IMR-90 (cell line): ENCODE measurements around the gene GABARAPL1. TPM values are rescaled to one million over a fixed set of nuclear protein-coding genes. Genes with fewer than 3 reads are reported as not detected.

Experiments
- ATAC-seq: fragments of 200-7000 bp; cut with Tn5 transposase; 2 replicates; pipeline ENCODE4 v1.9.1; 2020; ENCODE audit warnings: low read depth, mild to moderate bottlenecking, moderate library complexity
- BruUV-seq: library from RNA; stranded (reverse); fragments of 400-500 nt; replicated peaks from 2 replicates; lab custom pipeline; 2021; lab: Mats Ljungman, UMichigan
- CTCF ChIA-PET: fragments of 300-600 bp; formaldehyde crosslinking; extraction: SDS; loops from one replicate; lab custom pipeline; 2021; ENCODE audit warnings: antibody characterized with exemption; lab: Yijun Ruan, JAX
- POLR2A ChIA-PET: fragments of 300-600 bp; sonication (Branson Sonifier 250); formaldehyde crosslinking; loops from one replicate; lab custom pipeline; 2022; ENCODE audit warnings: antibody characterized with exemption; ENCODE audit not compliant: unreplicated experiment; lab: Charles Lee
- DNase-seq: peaks from one replicate; pipeline ENCODE4 v3.0.0; 2013
- H2AFZ ChIP-seq: replicated peaks from 2 replicates; pipeline ENCODE3; 2013; ENCODE audit warnings: low read length, mild to moderate bottlenecking; ENCODE audit not compliant: poor library complexity
- H2AK5ac ChIP-seq: 2 replicates; pipeline ENCODE4 v1.6.1; 2013; ENCODE audit warnings: low read depth, low read length, inconsistent platforms
- H2AK9ac ChIP-seq: replicated peaks from 2 replicates; pipeline ENCODE3; 2013; ENCODE audit warnings: mild to moderate bottlenecking, low read depth, low read length, moderate library complexity; ENCODE audit not compliant: poor library complexity
- H2BK120ac ChIP-seq: 2 replicates; pipeline ENCODE4 v1.6.1; 2013; ENCODE audit warnings: low read depth, low read length, inconsistent platforms
- H2BK15ac ChIP-seq: 3 replicates; pipeline ENCODE4 v1.6.1; 2013; ENCODE audit warnings: low read depth, low read length, inconsistent platforms
- H2BK20ac ChIP-seq: 2 replicates; pipeline ENCODE4 v1.6.1; 2013; ENCODE audit warnings: low read depth, mild to moderate bottlenecking, inconsistent platforms, low read length, moderate library complexity
- H2BK5ac ChIP-seq: 2 replicates; pipeline ENCODE4 v1.6.1; 2013; ENCODE audit warnings: mild to moderate bottlenecking, low read depth, low read length, inconsistent platforms; ENCODE audit not compliant: poor library complexity, severe bottlenecking
- H3K14ac ChIP-seq: replicated peaks from 2 replicates; pipeline ENCODE4 v1.6.1; 2013; ENCODE audit warnings: low read depth, low read length, inconsistent platforms
- H3K18ac ChIP-seq: 2 replicates; pipeline ENCODE4 v1.6.1; 2013; ENCODE audit warnings: low read depth, low read length, control low read depth
- H3K23ac ChIP-seq: 2 replicates; pipeline ENCODE4 v1.6.1; 2013; ENCODE audit warnings: low read depth, low read length, inconsistent platforms
- H3K27ac ChIP-seq: 2 replicates; pipeline ENCODE4 v1.5.1; 2013; ENCODE audit warnings: mild to moderate bottlenecking, control low read depth, low read length; ENCODE audit not compliant: insufficient read depth
- H3K27me3 ChIP-seq: 2 replicates; pipeline ENCODE4 v1.6.1; 2013; ENCODE audit warnings: low read length; ENCODE audit not compliant: control insufficient read depth, insufficient read depth
- H3K36me3 ChIP-seq: 2 replicates; pipeline ENCODE4 v1.6.1; 2013; ENCODE audit warnings: low read length, mixed read lengths; ENCODE audit not compliant: control insufficient read depth, insufficient read depth
- H3K4ac ChIP-seq: 2 replicates; pipeline ENCODE4 v1.6.1; 2013; ENCODE audit warnings: low read depth, low read length, inconsistent platforms
- H3K4me1 ChIP-seq: 2 replicates; pipeline ENCODE4 v1.6.1; 2013; ENCODE audit warnings: low read length, mixed read lengths; ENCODE audit not compliant: control insufficient read depth, insufficient read depth
- H3K4me2 ChIP-seq: 2 replicates; pipeline ENCODE4 v1.6.1; 2013; ENCODE audit warnings: low read depth, mild to moderate bottlenecking, control low read depth, low read length, moderate library complexity
- H3K4me3 ChIP-seq: 2 replicates; pipeline ENCODE4 v1.5.1; 2013; ENCODE audit warnings: low read depth, mild to moderate bottlenecking, control low read depth, low read length, moderate library complexity; ENCODE audit not compliant: insufficient read depth
- H3K56ac ChIP-seq: 2 replicates; pipeline ENCODE4 v1.6.1; 2013; ENCODE audit warnings: low read length, inconsistent platforms; ENCODE audit not compliant: insufficient read depth; ENCODE audit errors: extremely low read depth
- H3K79me1 ChIP-seq, 2 experiments: 2 replicates each; pipeline ENCODE4 v1.6.1; 2013; ENCODE audit warnings: low read length in 2 of 2, inconsistent platforms in 1 of 2, low read depth in 1 of 2
- H3K9ac ChIP-seq: 2 replicates; pipeline ENCODE4 v1.6.1; 2013; ENCODE audit warnings: low read depth, low read length, control low read depth
- H3K9me1 ChIP-seq: 2 replicates; pipeline ENCODE4 v1.6.1; 2013; ENCODE audit warnings: low read length, inconsistent platforms; ENCODE audit not compliant: insufficient read depth
- H3K9me3 ChIP-seq: 2 replicates; pipeline ENCODE4 v1.6.1; 2013; ENCODE audit warnings: low read length; ENCODE audit not compliant: control insufficient read depth, insufficient read depth
- H4K20me1 ChIP-seq: 2 replicates; pipeline ENCODE4 v1.6.1; 2013; ENCODE audit warnings: low read length, inconsistent platforms; ENCODE audit not compliant: insufficient read depth
- H4K5ac ChIP-seq: 2 replicates; pipeline ENCODE4 v1.6.1; 2013; ENCODE audit warnings: mild to moderate bottlenecking, low read depth, low read length, control low read depth
- H4K8ac ChIP-seq, 2 experiments: 2 replicates each; pipeline ENCODE4 v1.6.1; 2013; ENCODE audit warnings: low read depth in 2 of 2, low read length in 2 of 2, control low read depth in 1 of 2, inconsistent platforms in 1 of 2
- H4K91ac ChIP-seq: 2 replicates; pipeline ENCODE4 v1.6.1; 2013; ENCODE audit warnings: low read depth, low read length, inconsistent platforms; ENCODE audit not compliant: insufficient read depth
- BHLHE40 ChIP-seq: fragments of 150-350 bp; IDR thresholded peaks from 2 replicates; pipeline ENCODE4 v1.6.1; 2016; ENCODE audit warnings: mild to moderate bottlenecking, low read depth, low read length
- CEBPB ChIP-seq: IDR thresholded peaks from 2 replicates; pipeline ENCODE4 v1.6.1; 2012; ENCODE audit warnings: low read depth, low read length, improper control_type of control experiment
- CHD1 ChIP-seq: IDR thresholded peaks from 2 replicates; pipeline ENCODE4 v1.6.1; 2012; ENCODE audit warnings: low read depth, low read length, improper control_type of control experiment
- CTCF ChIP-seq: conservative IDR thresholded peaks from 2 replicates; pipeline ENCODE4 v1.5.1; 2012; ENCODE audit warnings: mild to moderate bottlenecking, low read depth, low read length, improper control_type of control experiment
- MAFK ChIP-seq: IDR thresholded peaks from 2 replicates; pipeline ENCODE4 v1.6.1; 2012; ENCODE audit warnings: low read depth, low read length, improper control_type of control experiment
- MAZ ChIP-seq: IDR thresholded peaks from 2 replicates; pipeline ENCODE4 v1.6.1; 2012; ENCODE audit warnings: low read depth, mild to moderate bottlenecking, low read length, improper control_type of control experiment, moderate library complexity, borderline replicate concordance
- MXI1 ChIP-seq: IDR thresholded peaks from 2 replicates; pipeline ENCODE4 v1.6.1; 2012; ENCODE audit warnings: low read depth, mild to moderate bottlenecking, low read length, moderate library complexity, borderline replicate concordance
- NFE2L2 ChIP-seq: fragments of 150-350 bp; IDR thresholded peaks from 2 replicates; pipeline ENCODE4 v1.6.1; 2016; ENCODE audit warnings: low read depth, mild to moderate bottlenecking, low read length
- POLR2A ChIP-seq: IDR thresholded peaks from 2 replicates; pipeline ENCODE4 v1.6.1; 2012; ENCODE audit warnings: mild to moderate bottlenecking, low read depth, low read length
- RCOR1 ChIP-seq: IDR thresholded peaks from 2 replicates; pipeline ENCODE4 v1.6.1; 2012; ENCODE audit warnings: mild to moderate bottlenecking, low read length, improper control_type of control experiment; ENCODE audit not compliant: insufficient replicate concordance
- USF2 ChIP-seq: fragments of 150-350 bp; IDR thresholded peaks from 2 replicates; pipeline ENCODE4 v1.6.1; 2017; ENCODE audit warnings: mild to moderate bottlenecking, antibody characterized with exemption, low read length, low read depth
- WGBS, 2 experiments: methylation state at CpG; one replicate each; pipeline versions ENCODE4 v1.1.5 to v1.1.7; 2013; ENCODE audit warnings: missing lambda C conversion rate in 2 of 2; ENCODE audit not compliant: insufficient read length in 1 of 2; ENCODE audit errors: extremely low coverage in 2 of 2; 5-methylcytosine and 5-hydroxymethylcytosine counted together
- dilution Hi-C: fragments of 300-500 bp; cut with HindIII; formaldehyde crosslinking; loops from one replicate; pipeline ENCODE4 v1.14.3; 2018; ENCODE audit warnings: low sequenced_read_pairs; ENCODE audit not compliant: unreplicated experiment
- in situ Hi-C: fragments of 300-500 bp; cut with MboI; formaldehyde crosslinking; loops from 3 replicates; pipeline ENCODE4 v1.14.3; 2019; ENCODE audit warnings: low sequenced_read_pairs, inconsistent platforms, mixed read lengths
- intact Hi-C: fragments of 100-400 bp; cut with micrococcal nuclease; formaldehyde crosslinking; loops from 2 replicates; pipeline ENCODE4 v1.10.0; 2022
- polyA plus RNA-seq, 3 experiments: library from polyadenylated mRNA; depleted of rRNA; stranded (reverse); fragments of >200 nt; gene quantifications; 2 replicates each; pipeline ENCODE4 v1.2.3, GENCODE V29; 2012; ENCODE audit warnings: low replicate concordance in 1 of 3
- total RNA-seq: library from RNA; depleted of rRNA; stranded (reverse); fragments of >200 nt; gene quantifications from 2 replicates; pipeline ENCODE4 v1.2.3, GENCODE V29; 2012

The GABARAPL1 gene
- total and polyA plus RNA-seq, 2 of the 4 experiments (the other 2 are of a cell fraction) = 51.6 to 93.6 TPM

- Histone ChIP-seq H2AFZ (no peak overlapping the region), H2BK120ac (no peak overlapping the region), H3K36me3 (peaks cover 3% of the 10 kb centered on the region), H2BK15ac (no peak overlapping the region), H3K4me3 (no peak overlapping the region), H3K9me1 (no peaks in the 10 kb centered on the region), H3K79me1 (no peaks in the 10 kb centered on the region), H2AK5ac (no peak overlapping the region), H2AK9ac (no peak overlapping the region), H3K14ac (no peak overlapping the region), H3K27ac (no peak overlapping the region), H2BK5ac (no peak overlapping the region), H4K91ac (no peak overlapping the region), H3K18ac (no peak overlapping the region), H3K4me2 (peak overlapping the region; percentile 34; the same call in 1 of the 2 replicates), H4K5ac (no peak overlapping the region), H3K9me3 (no peaks in the 10 kb centered on the region), H3K23ac (no peak overlapping the region), H4K20me1 (no peaks in the 10 kb centered on the region), H3K4me1 (peaks cover under 1% of the 10 kb centered on the region; the same call in 1 of the 2 replicates), H2BK20ac (no peak overlapping the region), H3K9ac (no peak overlapping the region), H3K4ac (no peak overlapping the region), H3K56ac (no peak overlapping the region), H3K27me3 (no peaks in the 10 kb centered on the region; the same call in 1 of the 2 replicates), H4K8ac (no peak overlapping the region)
- CTCF ChIA-PET = no interaction called here
- dilution Hi-C loops = no loop called here
- no CpG with 5 or more reads among the region's 3 CpGs for WGBS, 2 experiments
- POLR2A ChIA-PET = interaction anchor here (0.6 kb wide), 1 partner anchor 98 kb away, joined by 3 read pairs; no protein-coding TSS in a partner anchor
- ATAC-seq = peak; percentile 62
- DNase-seq = no peak
- in situ Hi-C loops = no loop called here
- BruUV-seq = no TSS peak
- TF ChIP-seq MAFK (no peak), USF2 (no peak), POLR2A (no peak), MAZ (no peak), RCOR1 (no peak), CEBPB (no peak), CTCF (no peak), BHLHE40 (no peak), MXI1 (no peak), CHD1 (no peak), NFE2L2 (no peak)
- intact Hi-C loops = no loop called here
Observed at GRCh38 chr12:10241290-10241689, 28.6 kb downstream of the GABARAPL1 start.
